HG03139 (cell line): ENCODE data around the gene CNNM2.
"Not testable (repeated sequence)": the region's sequence is repeated elsewhere in the genome, so short reads cannot be mapped to it uniquely, and the experiment has no call there.

Experiments used
- ATAC-seq: cut with Tn5 transposase; IDR thresholded peaks from one replicate; pipeline ENCODE4 v1.9.1; 2021; ENCODE audit not compliant: unreplicated experiment

CNNM2 gene

GRCh38 chr10:103021900-103022293 is 103.8 kb downstream of the CNNM2 start:
- no peak for ATAC-seq

- no peak for ATAC-seq
Measured at GRCh38 chr10:103025696-103026095, 107.6 kb downstream of the CNNM2 start.

GRCh38 chr10:103038570-103038969 is 120.5 kb downstream of the CNNM2 start:
- ATAC-seq: no peak

GRCh38 chr10:103040418-103040817 is 122.3 kb downstream of the CNNM2 start:
- ATAC-seq: no peak

GRCh38 chr10:103041391-103041790 is 123.3 kb downstream of the CNNM2 start:
- ATAC-seq: no peak

GRCh38 chr10:103042129-103042528 is 124.0 kb downstream of the CNNM2 start:
- no peak for ATAC-seq

GRCh38 chr10:103042908-103043307 is 124.8 kb downstream of the CNNM2 start:
- ATAC-seq: no peak

GRCh38 chr10:103044942-103045489 is 126.9 kb downstream of the CNNM2 start:
- ATAC-seq: no peak

- ATAC-seq: no peak
Measured at GRCh38 chr10:103045961-103046360, 127.9 kb downstream of the CNNM2 start.

GRCh38 chr10:103047381-103047780 is 129.3 kb downstream of the CNNM2 start:
- no peak for ATAC-seq

- no peak for ATAC-seq
Measured at GRCh38 chr10:103049237-103049636, 131.1 kb downstream of the CNNM2 start.

- peak; percentile 71 for ATAC-seq
Measured at GRCh38 chr10:103053659-103054581, 135.8 kb downstream of the CNNM2 start.

GRCh38 chr10:103054621-103055020 is 136.5 kb downstream of the CNNM2 start:
- no peak for ATAC-seq

- no peak for ATAC-seq
Measured at GRCh38 chr10:103055105-103055504, 137.0 kb downstream of the CNNM2 start.

- no peak for ATAC-seq
Measured at GRCh38 chr10:103058034-103058433, 139.9 kb downstream of the CNNM2 start.

- no peak for ATAC-seq
Measured at GRCh38 chr10:103060575-103060974, 142.5 kb downstream of the CNNM2 start.

GRCh38 chr10:103062854-103063590 is 144.9 kb downstream of the CNNM2 start:
- no peak for ATAC-seq

GRCh38 chr10:103064956-103065355 is 146.9 kb downstream of the CNNM2 start:
- ATAC-seq: no peak

GRCh38 chr10:103066141-103067098 is 148.3 kb downstream of the CNNM2 start:
- no peak for ATAC-seq

GRCh38 chr10:103067099-103067477 is 149.0 kb downstream of the CNNM2 start:
- ATAC-seq: not testable (repeated sequence)

GRCh38 chr10:103067484-103067883 is 149.4 kb downstream of the CNNM2 start:
- ATAC-seq: no peak
